ENCODE results near the gene EXOSC10. TPM values are rescaled to one million over a fixed set of nuclear protein-coding genes. Genes with fewer than 3 reads are reported as not detected.

The EXOSC10 gene
- total RNA-seq, 1 experiment from 2014 or later, result 73.0 TPM

- H3K27me3 Mint-ChIP-seq (ENCODE audit: low read depth), result no peaks in the 10 kb centered on the region
Measured at GRCh38 chr1:11116318-11116717, 16.6 kb upstream of the EXOSC10 start.

GRCh38 chr1:11114966-11115365 is 15.3 kb upstream of the EXOSC10 start:
- DNase-seq (ENCODE audit: low spot score) (no peak), ATAC-seq (no peak)
- H3K4me1 Mint-ChIP-seq, result no peaks in the 10 kb centered on the region
- ChIA-PET CTCF (interaction anchor here (1.0 kb wide), 1 partner anchor 51 kb away, joined by 4 read pairs; no protein-coding TSS in a partner anchor), POLR2A (no interaction called here)
- H3K36me3 Mint-ChIP-seq, result peaks cover 34% of the 10 kb centered on the region
- no peak overlapping the region for H3K4me3 Mint-ChIP-seq
- H3K27me3 Mint-ChIP-seq (ENCODE audit: low read depth), result no peaks in the 10 kb centered on the region
- H3K9me3 Mint-ChIP-seq, result no peaks in the 10 kb centered on the region
- no peak overlapping the region for H3K27ac Mint-ChIP-seq
- no peak for TF ChIP-seq ZNF671 (CRISPR knock-in tag; IDR thresholded peaks at IDR 0.05)
- no peak for TF ChIP-seq PRDM15 (CRISPR knock-in tag; IDR thresholded peaks at IDR 0.05)
- no peak for TF ChIP-seq NR2C2 (CRISPR knock-in tag; IDR thresholded peaks at IDR 0.05)
- no peak for TF ChIP-seq ZNF219 (CRISPR knock-in tag; IDR thresholded peaks at IDR 0.05; ENCODE audit: borderline replicate concordance)
- TF ChIP-seq MAX (CRISPR knock-in tag; IDR thresholded peaks at IDR 0.05), result no peak
- TF ChIP-seq MYBL2 (CRISPR knock-in tag; IDR thresholded peaks at IDR 0.05), result no peak
- no peak for TF ChIP-seq GTF2I (CRISPR knock-in tag; conservative IDR thresholded peaks at IDR 0.05)
- TF ChIP-seq, protein P1, sequence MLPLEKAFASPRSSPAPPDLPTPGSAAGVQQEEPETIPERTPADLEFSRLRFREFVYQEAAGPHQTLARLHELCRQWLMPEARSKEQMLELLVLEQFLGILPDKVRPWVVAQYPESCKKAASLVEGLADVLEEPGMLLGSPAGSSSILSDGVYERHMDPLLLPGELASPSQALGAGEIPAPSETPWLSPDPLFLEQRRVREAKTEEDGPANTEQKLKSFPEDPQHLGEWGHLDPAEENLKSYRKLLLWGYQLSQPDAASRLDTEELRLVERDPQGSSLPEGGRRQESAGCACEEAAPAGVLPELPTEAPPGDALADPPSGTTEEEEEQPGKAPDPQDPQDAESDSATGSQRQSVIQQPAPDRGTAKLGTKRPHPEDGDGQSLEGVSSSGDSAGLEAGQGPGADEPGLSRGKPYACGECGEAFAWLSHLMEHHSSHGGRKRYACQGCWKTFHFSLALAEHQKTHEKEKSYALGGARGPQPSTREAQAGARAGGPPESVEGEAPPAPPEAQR (CRISPR knock-in tag; IDR thresholded peaks at IDR 0.05), result no peak
- no peak for TF ChIP-seq PREB (CRISPR knock-in tag; IDR thresholded peaks at IDR 0.05; ENCODE audit: borderline replicate concordance)
- TF ChIP-seq JAZF1 (CRISPR knock-in tag; IDR thresholded peaks at IDR 0.05), result no peak

More at GRCh38 chr1:11116318-11116717, 16.6 kb upstream of the EXOSC10 start:
- no peaks in the 10 kb centered on the region for H3K4me1 Mint-ChIP-seq
- H3K27ac Mint-ChIP-seq, result no peak overlapping the region
- ChIA-PET POLR2A (no interaction called here), CTCF (no interaction called here)
- TF ChIP-seq AFF4 (CRISPR knock-in tag; IDR thresholded peaks at IDR 0.05; ENCODE audit: borderline replicate concordance) (no peak), IRF2 (CRISPR knock-in tag; IDR thresholded peaks at IDR 0.05; ENCODE audit: borderline replicate concordance, low read depth) (no peak), ZNF121 (CRISPR knock-in tag; IDR thresholded peaks at IDR 0.05) (peak; percentile 80)
- no peak for DNase-seq (ENCODE audit: low spot score)
- H3K36me3 Mint-ChIP-seq, result peaks cover 38% of the 10 kb centered on the region
- no peaks in the 10 kb centered on the region for H3K9me3 Mint-ChIP-seq
- no peak overlapping the region for H3K4me3 Mint-ChIP-seq
- ATAC-seq, result no peak
